NCI-H748 (cell line): ENCODE results near the gene CDC42SE1.

Experiments used
- DNase-seq: peaks from one replicate; lab custom pipeline; 2025; ENCODE audit not compliant: unreplicated experiment; lab: John Stamatoyannopoulos, UW

CDC42SE1 gene

GRCh38 chr1:151054971-151055547 lies 4.4 kb downstream of the CDC42SE1 start:
- no peak for DNase-seq

- DNase-seq = no peak
Measured at GRCh38 chr1:151051356-151052009, 7.9 kb downstream of the CDC42SE1 start.

- no peak for DNase-seq
Measured at GRCh38 chr1:151050051-151050688, 9.3 kb downstream of the CDC42SE1 start.

- no peak for DNase-seq
Measured at GRCh38 chr1:151049458-151049857, 10.0 kb downstream of the CDC42SE1 start.

- DNase-seq = no peak
Measured at GRCh38 chr1:151048645-151049032, 10.8 kb downstream of the CDC42SE1 start.

GRCh38 chr1:151047925-151048644 lies 11.3 kb downstream of the CDC42SE1 start:
- DNase-seq = peak; percentile 77

- DNase-seq = peak; percentile 81
Measured at GRCh38 chr1:151047591-151047924, 11.9 kb downstream of the CDC42SE1 start, which contains the start of gene C1orf56. TSS of gene C1orf56 (plus strand) at chr1:151047751. CDS start at chr1:151047848, 97 bp downstream.

- DNase-seq = no peak
Measured at GRCh38 chr1:151043163-151043562, 16.3 kb downstream of the CDC42SE1 start.

GRCh38 chr1:151039521-151039920 lies 19.9 kb downstream of the CDC42SE1 start:
- DNase-seq = no peak

GRCh38 chr1:151037032-151037431 lies 22.4 kb downstream of the CDC42SE1 start:
- no peak for DNase-seq

GRCh38 chr1:151036356-151036755 lies 23.1 kb downstream of the CDC42SE1 start, which contains the start of gene BNIPL:
TSS of gene BNIPL (plus strand) at chr1:151036586. CDS start at chr1:151036726, 140 bp downstream.
- DNase-seq = no peak

- no peak for DNase-seq
Measured at GRCh38 chr1:151035167-151035566, 24.3 kb downstream of the CDC42SE1 start.

- DNase-seq = no peak
Measured at GRCh38 chr1:151032164-151032563, 27.3 kb downstream of the CDC42SE1 start.

- DNase-seq = no peak
Measured at GRCh38 chr1:151026460-151026859, 33.0 kb downstream of the CDC42SE1 start.

- DNase-seq = peak; percentile 64
Measured at GRCh38 chr1:151024540-151025146, 34.8 kb downstream of the CDC42SE1 start.

- DNase-seq = no peak
Measured at GRCh38 chr1:151013518-151013917, 45.9 kb downstream of the CDC42SE1 start.

GRCh38 chr1:151012684-151013471 lies 46.5 kb downstream of the CDC42SE1 start:
- no peak for DNase-seq

GRCh38 chr1:151011154-151011850 lies 48.1 kb downstream of the CDC42SE1 start:
- DNase-seq = no peak

- no peak for DNase-seq
Measured at GRCh38 chr1:151010346-151010726, 49.1 kb downstream of the CDC42SE1 start.
